Mesodermal cell (in vitro differentiated cells): ENCODE measurements around the gene MSL1.

Experiments used
- H3K27ac ChIP-seq: 2 replicates; pipeline ENCODE4 v1.7.0; 2013; ENCODE audit warnings: mild to moderate bottlenecking, low read depth, low read length, moderate library complexity; ENCODE audit not compliant: severe bottlenecking
- H3K36me3 ChIP-seq: 2 replicates; pipeline ENCODE4 v1.7.1; 2013; ENCODE audit warnings: mild to moderate bottlenecking, low read length, moderate library complexity; ENCODE audit not compliant: control insufficient read depth, insufficient read depth
- H3K4me1 ChIP-seq: one replicate; pipeline ENCODE4 v1.7.1; 2013; ENCODE audit warnings: mild to moderate bottlenecking, low read length; ENCODE audit not compliant: insufficient read depth, control insufficient read depth, poor library complexity, severe bottlenecking
- H3K4me3 ChIP-seq: 2 replicates; pipeline ENCODE4 v1.7.0; 2013; ENCODE audit warnings: low read length, control low read depth, mild to moderate bottlenecking; ENCODE audit not compliant: insufficient read depth, poor library complexity, severe bottlenecking; ENCODE audit errors: extremely low read depth
- H3K9me3 ChIP-seq: 2 replicates; pipeline ENCODE4 v1.7.1; 2013; ENCODE audit warnings: mild to moderate bottlenecking, low read length, moderate library complexity; ENCODE audit not compliant: control insufficient read depth
- WGBS, 2 experiments: methylation state at CpG; one replicate each; pipeline ENCODE4 v1.1.5; 2013; ENCODE audit warnings: missing lambda C conversion rate in 2 of 2; ENCODE audit not compliant: insufficient coverage in 2 of 2; 5-methylcytosine and 5-hydroxymethylcytosine counted together

MSL1 gene

DNA sequence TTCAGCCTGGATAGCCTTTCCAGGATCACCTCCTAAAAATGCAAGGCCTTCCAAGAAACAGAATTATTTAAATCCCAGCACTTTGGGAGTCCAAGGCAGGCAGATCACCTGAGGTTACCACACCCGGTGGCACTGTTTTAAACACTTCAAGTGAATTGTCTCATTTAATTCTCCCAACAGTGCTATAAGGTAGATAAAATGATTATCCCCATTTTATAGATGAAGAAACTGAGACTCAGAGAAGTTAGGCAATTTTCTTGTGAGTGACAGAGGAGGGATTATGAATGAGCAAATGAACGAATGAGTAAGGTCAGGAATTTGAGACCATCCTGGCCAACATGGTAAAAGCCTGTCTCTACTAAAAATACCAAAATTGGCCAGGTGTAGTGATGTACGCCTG lies 42.2 kb upstream of the MSL1 start:
- H3K36me3 ChIP-seq = peaks cover 3% of the 10 kb centered on the region
- H3K4me3 ChIP-seq = no peak overlapping the region
- no peaks in the 10 kb centered on the region for H3K9me3 ChIP-seq
- H3K27ac ChIP-seq = no peak overlapping the region
- peaks cover 17% of the 10 kb centered on the region for H3K4me1 ChIP-seq
- 96 to 100% methylated on average over 1 to 2 of the region's 3 CpGs for WGBS, 2 experiments

DNA sequence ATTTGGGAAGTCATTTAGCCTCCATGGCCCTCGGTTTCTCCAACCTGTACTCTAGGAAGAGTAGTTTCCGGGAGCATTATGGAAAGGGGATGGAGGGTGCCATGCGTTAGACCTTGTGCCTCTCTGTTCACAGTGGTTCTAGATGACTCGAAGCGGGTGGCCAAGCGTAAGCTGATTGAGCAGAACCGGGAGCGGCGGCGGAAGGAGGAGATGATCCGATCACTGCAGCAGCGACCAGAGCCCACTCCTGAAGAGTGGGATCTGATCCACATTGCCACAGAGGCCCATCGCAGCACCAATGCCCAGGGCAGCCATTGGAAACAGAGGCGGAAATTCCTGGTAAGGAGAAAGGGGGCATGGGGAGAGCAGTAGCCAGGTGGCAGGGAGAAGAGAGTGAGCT lies 37.3 kb upstream of the MSL1 start:
- H3K4me1 ChIP-seq = no peaks in the 10 kb centered on the region
- no peak overlapping the region for H3K4me3 ChIP-seq
- 97% methylated on average over 12 to 13 of the region's 14 CpGs for WGBS, 2 experiments
- H3K9me3 ChIP-seq = no peaks in the 10 kb centered on the region
- H3K27ac ChIP-seq = no peak overlapping the region
- H3K36me3 ChIP-seq = peaks cover 26% of the 10 kb centered on the region

DNA sequence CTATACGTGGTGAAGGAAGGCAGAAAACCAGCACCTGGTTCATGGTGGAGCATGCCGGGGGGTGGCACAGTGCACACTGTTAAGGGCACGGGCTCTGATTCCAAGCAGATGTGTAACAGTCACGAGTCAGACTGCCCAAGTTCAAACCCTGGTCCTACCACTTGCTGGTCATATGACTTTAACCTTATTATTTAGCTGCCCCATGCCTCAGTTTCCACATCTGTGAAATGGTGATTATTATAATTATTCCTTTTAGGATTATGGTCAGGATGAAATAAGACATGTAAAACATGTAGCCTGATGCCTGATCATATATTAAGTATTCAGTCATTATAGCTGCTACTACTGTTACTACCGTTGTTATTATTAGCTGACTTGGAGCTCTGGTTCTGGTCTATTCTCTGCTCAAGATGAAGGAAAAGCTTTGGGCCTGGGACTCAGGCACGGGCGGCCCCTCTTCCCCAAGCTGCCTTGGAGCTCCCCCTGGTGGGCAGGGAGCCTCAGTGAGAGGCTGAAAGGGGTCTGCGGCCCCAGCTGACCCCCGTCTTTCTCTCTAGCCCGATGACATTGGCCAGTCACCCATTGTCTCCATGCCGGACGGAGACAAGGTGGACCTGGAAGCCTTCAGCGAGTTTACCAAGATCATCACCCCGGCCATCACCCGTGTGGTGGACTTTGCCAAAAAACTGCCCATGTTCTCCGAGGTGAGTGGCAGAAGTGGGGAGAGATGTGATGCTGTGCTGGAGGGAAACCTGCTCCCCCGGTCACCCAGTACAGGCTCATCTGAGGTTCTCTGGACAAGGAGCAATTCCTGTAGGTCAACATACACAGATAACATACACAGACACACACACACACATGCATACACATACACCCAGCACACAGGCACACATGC lies 35.4 kb upstream of the MSL1 start:
- H3K4me3 ChIP-seq = no peak overlapping the region
- 69 to 83% methylated on average over 13 to 16 of the region's 17 CpGs for WGBS, 2 experiments

DNA sequence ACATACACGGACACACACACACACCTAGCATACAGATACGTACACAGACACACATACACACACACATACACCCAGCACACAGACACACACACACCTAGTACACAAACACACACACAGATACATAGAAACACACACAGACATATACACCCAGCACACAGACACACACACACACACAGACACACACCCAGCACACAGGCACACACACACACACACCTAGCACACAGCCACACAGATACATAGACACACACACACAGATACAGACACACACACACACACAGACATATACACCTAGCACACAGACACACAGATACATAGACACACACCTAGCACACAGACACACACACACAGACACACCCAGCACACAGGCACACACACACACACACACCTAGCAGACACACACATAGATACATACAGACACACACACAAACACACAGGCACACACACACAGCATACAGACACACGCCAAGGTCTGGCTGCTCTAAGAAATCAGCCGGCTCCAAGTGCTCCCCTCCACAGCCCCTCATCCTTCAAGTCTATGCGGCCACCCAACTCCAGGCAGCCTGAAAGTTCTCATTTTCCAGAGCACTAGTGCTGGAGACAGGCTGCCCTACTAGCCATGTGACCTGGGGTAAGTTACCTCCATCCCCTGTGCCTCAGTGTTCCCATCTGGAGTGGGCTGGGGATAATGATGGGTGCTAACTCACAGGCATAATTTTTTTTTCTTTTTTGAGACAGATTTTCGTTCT lies 34.5 kb upstream of the MSL1 start:
- Histone ChIP-seq H3K4me1 (peaks cover 9% of the 10 kb centered on the region), H3K27ac (no peak overlapping the region), H3K4me3 (no peak overlapping the region), H3K9me3 (no peaks in the 10 kb centered on the region), H3K36me3 (peaks cover 35% of the 10 kb centered on the region)
- WGBS, 2 experiments = 73 to 88% methylated on average over 4 to 5 of the region's 6 CpGs

More for the DNA sequence above, 35.4 kb upstream of the MSL1 start:
- Histone ChIP-seq H3K9me3 (no peaks in the 10 kb centered on the region), H3K4me1 (peaks cover 4% of the 10 kb centered on the region), H3K36me3 (peaks cover 31% of the 10 kb centered on the region), H3K27ac (no peak overlapping the region)

DNA sequence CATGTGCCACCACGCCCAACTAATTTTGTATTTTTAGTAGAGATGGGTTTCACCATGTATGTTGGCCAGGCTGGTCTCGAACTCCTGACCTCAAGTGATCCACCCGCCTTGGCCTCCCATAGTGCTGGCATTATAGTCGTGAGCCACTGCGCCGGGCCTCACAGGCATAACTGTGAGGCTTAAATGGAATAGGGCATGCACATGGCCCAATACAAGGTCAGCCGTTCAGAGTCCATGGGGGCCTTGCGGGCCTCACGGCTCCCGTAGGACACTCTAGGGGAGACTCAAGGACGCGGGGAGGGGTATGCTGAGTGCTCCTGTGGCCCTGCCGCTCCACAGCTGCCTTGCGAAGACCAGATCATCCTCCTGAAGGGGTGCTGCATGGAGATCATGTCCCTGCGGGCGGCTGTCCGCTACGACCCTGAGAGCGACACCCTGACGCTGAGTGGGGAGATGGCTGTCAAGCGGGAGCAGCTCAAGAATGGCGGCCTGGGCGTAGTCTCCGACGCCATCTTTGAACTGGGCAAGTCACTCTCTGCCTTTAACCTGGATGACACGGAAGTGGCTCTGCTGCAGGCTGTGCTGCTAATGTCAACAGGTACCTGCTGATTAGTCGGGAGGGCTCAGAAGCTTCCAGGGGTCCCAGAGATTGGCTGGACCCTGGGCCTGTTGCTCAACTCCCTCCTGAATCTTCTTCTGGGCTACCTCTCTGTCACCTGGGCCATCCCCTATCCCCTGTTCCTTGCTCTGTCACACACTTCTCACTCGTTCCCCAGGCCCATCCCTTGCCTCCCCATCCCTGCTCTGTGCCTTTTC lies 33.7 kb upstream of the MSL1 start:
- Histone ChIP-seq H3K9me3 (no peaks in the 10 kb centered on the region), H3K27ac (no peak overlapping the region), H3K4me3 (no peak overlapping the region), H3K4me1 (peaks cover 18% of the 10 kb centered on the region), H3K36me3 (peaks cover 38% of the 10 kb centered on the region)
- 93 to 94% methylated on average over 27 to 28 of the region's 28 CpGs for WGBS, 2 experiments

DNA sequence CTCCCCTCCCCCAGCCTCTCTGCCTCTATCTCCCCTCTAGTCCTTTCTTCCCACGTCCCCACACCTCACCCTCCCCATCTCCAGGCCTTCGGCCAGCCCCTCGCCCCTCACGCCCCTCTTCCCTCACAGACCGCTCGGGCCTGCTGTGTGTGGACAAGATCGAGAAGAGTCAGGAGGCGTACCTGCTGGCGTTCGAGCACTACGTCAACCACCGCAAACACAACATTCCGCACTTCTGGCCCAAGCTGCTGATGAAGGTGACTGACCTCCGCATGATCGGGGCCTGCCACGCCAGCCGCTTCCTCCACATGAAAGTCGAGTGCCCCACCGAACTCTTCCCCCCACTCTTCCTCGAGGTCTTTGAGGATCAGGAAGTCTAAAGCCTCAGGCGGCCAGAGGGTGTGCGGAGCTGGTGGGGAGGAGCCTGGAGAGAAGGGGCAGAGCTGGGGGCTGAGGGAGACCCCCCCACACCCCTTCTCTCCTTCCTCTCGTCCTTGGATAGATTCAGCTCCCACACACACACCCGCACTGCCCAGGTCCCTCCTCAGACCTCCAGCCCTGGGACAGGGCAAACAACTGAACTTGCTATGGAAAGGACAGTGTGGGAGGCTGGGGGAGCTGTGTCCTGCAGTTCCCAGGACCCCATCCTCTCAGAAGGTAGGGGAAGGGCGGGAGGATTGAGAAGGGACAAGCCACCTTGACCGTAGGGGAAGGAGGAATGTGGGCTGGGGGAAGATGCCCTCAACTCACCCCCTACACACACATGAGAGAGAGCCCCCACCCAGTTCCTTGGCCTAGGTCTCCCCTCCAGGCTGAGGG lies 32.5 kb upstream of the MSL1 start:
- Histone ChIP-seq H3K4me3 (no peak overlapping the region), H3K9me3 (no peaks in the 10 kb centered on the region), H3K4me1 (peaks cover 18% of the 10 kb centered on the region), H3K36me3 (peaks cover 49% of the 10 kb centered on the region), H3K27ac (no peak overlapping the region)
- 90 to 92% methylated on average over 14 to 17 of the region's 26 CpGs for WGBS, 2 experiments

DNA sequence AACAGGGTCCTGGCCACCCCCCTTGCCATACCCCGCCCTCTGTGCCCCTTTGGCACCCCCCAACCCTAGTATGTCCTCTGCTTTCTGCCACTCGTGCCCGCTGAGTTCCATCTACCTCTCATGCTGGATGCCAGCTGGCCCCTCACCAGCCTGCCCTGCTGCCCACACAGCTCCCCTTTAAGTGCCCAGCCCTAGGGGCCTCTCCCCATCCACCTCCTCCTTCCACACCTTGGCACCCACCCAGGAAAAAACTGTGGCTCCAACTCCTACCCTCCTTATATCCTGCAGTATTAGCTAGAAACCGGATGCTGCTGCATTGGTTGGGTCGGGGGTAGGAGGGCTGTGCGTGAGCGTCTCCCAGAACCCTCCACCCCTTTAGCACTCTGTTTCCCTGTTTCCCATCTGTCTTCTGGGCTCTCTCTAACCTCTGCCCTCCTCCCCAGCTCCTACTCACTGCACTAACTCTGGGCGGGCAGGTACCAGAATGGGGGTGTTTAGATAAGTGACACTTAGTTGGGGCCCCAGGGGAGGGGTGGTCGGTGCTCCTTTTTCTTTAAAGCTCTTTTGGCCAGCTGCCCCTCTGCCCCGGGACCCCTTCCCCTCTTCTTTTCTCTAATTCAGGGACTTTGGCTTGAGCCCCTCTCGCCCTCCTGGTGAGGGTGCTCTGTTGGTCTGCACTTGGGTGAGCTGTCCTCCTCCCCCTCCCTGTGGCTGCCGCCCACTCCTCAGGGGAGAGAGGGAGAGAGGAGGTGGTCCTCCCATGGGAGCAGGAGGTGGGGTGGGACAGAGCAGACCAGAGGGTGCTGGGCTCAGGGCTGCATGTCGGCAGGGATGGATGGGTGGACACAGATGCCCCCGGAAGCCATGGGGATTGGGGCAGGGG lies 31.3 kb upstream of the MSL1 start:
- no peak overlapping the region for H3K27ac ChIP-seq
- 91 to 93% methylated on average over 4 to 5 of the region's 14 CpGs for WGBS, 2 experiments
- peaks cover 54% of the 10 kb centered on the region for H3K36me3 ChIP-seq
- peaks cover 18% of the 10 kb centered on the region for H3K4me1 ChIP-seq
- H3K4me3 ChIP-seq = no peak overlapping the region
- H3K9me3 ChIP-seq = no peaks in the 10 kb centered on the region

DNA sequence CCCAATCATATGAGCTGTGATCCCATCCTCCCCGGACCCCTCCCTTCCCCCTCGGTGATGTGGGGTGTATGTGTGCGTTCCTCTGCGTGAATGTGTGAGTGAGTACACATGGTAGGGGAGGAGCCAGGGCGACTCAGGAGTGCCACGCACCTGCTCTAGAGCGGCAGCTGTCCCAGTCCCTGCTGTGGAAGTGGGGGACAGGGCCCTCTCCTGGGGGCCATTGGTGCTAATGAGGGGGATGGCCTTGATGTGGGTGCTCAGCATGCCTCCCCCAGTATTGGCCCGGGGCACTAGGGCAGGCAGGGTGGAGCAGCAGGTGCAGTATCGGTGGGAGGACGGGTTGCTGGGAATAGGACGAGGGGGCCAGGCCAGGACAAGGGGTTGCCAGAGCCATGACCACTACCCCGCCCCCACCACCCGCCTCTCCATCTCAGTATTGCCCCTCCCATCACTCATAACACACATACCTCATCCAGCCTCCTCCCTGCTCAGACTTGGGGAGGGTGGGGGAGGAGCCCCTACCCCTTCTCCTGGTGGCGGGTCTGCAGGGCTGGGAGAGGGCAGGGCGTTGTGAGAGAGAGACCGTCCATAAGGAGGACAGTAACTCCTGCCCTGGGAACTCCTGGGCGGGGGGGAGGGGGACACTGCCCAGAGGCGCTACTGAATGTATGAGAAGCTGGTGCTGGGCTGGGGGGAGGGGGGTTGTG lies 29.9 kb upstream of the MSL1 start:
- Histone ChIP-seq H3K36me3 (peaks cover 60% of the 10 kb centered on the region), H3K4me1 (peaks cover 18% of the 10 kb centered on the region), H3K4me3 (no peak overlapping the region), H3K27ac (no peak overlapping the region), H3K9me3 (no peaks in the 10 kb centered on the region)
- WGBS, 2 experiments = 70 to 83% methylated on average over 6 to 8 of the region's 18 CpGs

DNA sequence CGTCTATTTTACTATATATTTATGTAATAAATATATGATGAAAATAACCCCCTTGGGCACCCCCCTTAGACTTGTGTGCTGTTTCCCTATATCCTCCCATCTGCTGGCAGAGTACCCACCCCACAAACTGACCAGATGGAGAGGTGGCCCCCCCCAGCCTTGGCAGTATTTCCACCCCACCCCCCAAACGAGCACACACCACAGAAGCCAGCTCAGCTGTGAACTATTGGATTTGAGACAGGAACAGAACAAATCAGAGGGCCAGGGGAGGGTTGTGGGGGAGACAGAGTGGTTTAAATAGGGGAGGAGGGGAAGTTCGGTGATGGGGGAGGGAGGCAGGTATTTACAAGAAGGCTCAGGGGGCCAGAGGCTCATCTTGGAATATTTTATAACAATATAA lies 29.2 kb upstream of the MSL1 start:
- Histone ChIP-seq H3K4me3 (no peak overlapping the region), H3K4me1 (peaks cover 18% of the 10 kb centered on the region), H3K9me3 (no peaks in the 10 kb centered on the region), H3K36me3 (peaks cover 59% of the 10 kb centered on the region), H3K27ac (no peak overlapping the region)
- WGBS, 2 experiments = no CpG with 5 or more reads among the region's 3 CpGs
